A549 treated with Hydrocortisone at 1 μM for 4 hours (cell line): ENCODE measurements around the gene PRPS1L1. TPM values are rescaled to one million over a fixed set of nuclear protein-coding genes. Genes with fewer than 3 reads are reported as not detected.

ENCODE experiments used
- total RNA-seq: library from RNA; stranded (reverse); fragments of 200-300 nt; extraction: Qiagen RNA extraction; gene quantifications from 5 replicates; pipeline ENCODE4 v1.2.3, GENCODE V29; 2022

Gene PRPS1L1
- not detected in 5 replicates for total RNA-seq

DNA sequence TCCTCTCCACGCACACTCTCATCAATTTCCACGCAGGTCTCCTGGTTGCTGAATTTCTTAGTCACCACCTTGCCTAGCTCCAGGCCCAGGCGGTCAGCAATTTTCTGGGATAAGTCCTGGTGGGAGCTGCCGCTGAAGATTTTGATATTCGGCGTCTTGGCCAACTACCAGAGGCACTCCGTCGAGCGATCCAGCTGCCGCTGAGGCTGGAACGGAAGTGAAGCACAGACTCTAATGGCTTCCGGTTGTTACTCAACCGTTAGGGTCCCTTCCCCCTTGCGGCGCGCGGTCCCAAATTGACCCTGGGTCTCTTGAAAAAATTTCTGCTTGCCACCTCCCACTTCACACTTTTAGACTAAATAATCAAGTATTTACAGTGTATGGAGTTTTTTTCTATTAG is at the start of gene PRPS1L1:
Gene PRPS1L1, minus strand, starts transcription at position 219 of the 400 bp plus-strand sequence.

Other genes starting within 250 kb of the PRPS1L1 start
- 12.2 to 22.3 TPM (median 16.5 TPM) in 5 replicates for gene SNX13, start 87.4 kb downstream of the PRPS1L1 start, total RNA-seq